ENCODE measurements around the gene OSMR. TPM values are rescaled to one million over a fixed set of nuclear protein-coding genes. Genes with fewer than 3 reads are reported as not detected.

OSMR gene
- total RNA-seq, 1 experiment from 2014 or later, result 1.6 TPM

- Mint-ChIP-seq H3K36me3 (ENCODE audit: insufficient read depth in 1 of 3, low read depth in 3 of 3) (no peaks in the 10 kb centered on the region), H3K4me3 (peak overlapping the region; percentile 79 to 89), H3K4me1 (peaks cover 6 to 13% of the 10 kb centered on the region in 2 experiments; a peak in 3 of 4 replicates), H3K9me3 (peaks cover 3 to 5% of the 10 kb centered on the region in 2 experiments; a peak in 4 of 5 replicates), H3K27me3 (ENCODE audit: low read depth) (peaks cover 44% of the 10 kb centered on the region), H3K27ac (peak overlapping the region in 1 of 3 experiments; percentile 2; a peak in 1 of 7 replicates)
- H2BK120ac ChIP-seq (ENCODE audit: low read depth, low read length, poor library complexity, severe bottlenecking), result no peak overlapping the region
- DNase-seq, result peak; percentile 44
- no peaks in the 10 kb centered on the region for H3K4me1 ChIP-seq (ENCODE audit: insufficient read depth, low read length)
- H3T11ph ChIP-seq (ENCODE audit: low read length), result no peak overlapping the region
- no peak overlapping the region for H3K4ac ChIP-seq (ENCODE audit: low read depth, low read length)
- H3K9me3 ChIP-seq (ENCODE audit: control insufficient read depth, low read depth, low read length), result no peaks in the 10 kb centered on the region
- no peak overlapping the region for H2BK12ac ChIP-seq (ENCODE audit: insufficient read length, low read depth, low read length)
- H3K79me2 ChIP-seq (ENCODE audit: insufficient read depth, low read length), result no peaks in the 10 kb centered on the region
- no peak overlapping the region for H2AFZ ChIP-seq (ENCODE audit: low read length)
- no peak overlapping the region for H4K91ac ChIP-seq (ENCODE audit: insufficient read length, low read depth, low read length)
- no peak overlapping the region for H2AK5ac ChIP-seq (ENCODE audit: insufficient read length, low read length)
- peaks cover 15% of the 10 kb centered on the region for H3K23me2 ChIP-seq (ENCODE audit: insufficient read length, low read depth, low read length, poor library complexity, severe bottlenecking)
- H3K27ac ChIP-seq (ENCODE audit: insufficient read length, low read depth, low read length), result no peak overlapping the region
- no peak overlapping the region for H4K5ac ChIP-seq (ENCODE audit: insufficient read length, low read depth, low read length)
- H3K9ac ChIP-seq (ENCODE audit: extremely low read depth, insufficient read length, low read length), result no peak overlapping the region
- no peak overlapping the region for H2BK5ac ChIP-seq (ENCODE audit: insufficient read length, low read length)
- H2BK15ac ChIP-seq (ENCODE audit: low read depth, low read length), result no peak overlapping the region
- no CpG with 5 or more reads among the region's 24 CpGs for WGBS (ENCODE audit: extremely low coverage, insufficient read length, low lambda C conversion rate)
- no peak for TF ChIP-seq CTCF (conservative IDR thresholded peaks at IDR 0.05)
- no peaks in the 10 kb centered on the region for H4K20me1 ChIP-seq (ENCODE audit: control insufficient read depth, insufficient read depth, insufficient read length)
- no peaks in the 10 kb centered on the region for H3K79me1 ChIP-seq (ENCODE audit: insufficient read depth, low read depth, low read length, poor library complexity, severe bottlenecking)
- no peak overlapping the region for H2BK20ac ChIP-seq (ENCODE audit: low read depth, low read length, poor library complexity, severe bottlenecking)
- H3K14ac ChIP-seq (ENCODE audit: insufficient read depth, low read length), result 0 out of 2 replicates have a peak overlapping the region, but pooled peaks have one; percentile 78
- peak overlapping the region; percentile 77 for H3K4me2 ChIP-seq (ENCODE audit: insufficient read depth, insufficient read length, low read length)
- H3K18ac ChIP-seq (ENCODE audit: insufficient read length, low read depth, low read length), result peak overlapping the region; percentile 49
- H3K27me3 ChIP-seq (ENCODE audit: insufficient read depth, low read length), result peaks cover 4% of the 10 kb centered on the region; the same call in 1 of the 2 replicates
- H3K56ac ChIP-seq (ENCODE audit: insufficient read length, low read depth, low read length), result no peak overlapping the region
- H4K8ac ChIP-seq (replicated peaks; ENCODE audit: insufficient read length, low read depth, low read length), result no peak overlapping the region
- H3K23ac ChIP-seq (ENCODE audit: insufficient read length, low read depth, low read length), result no peak overlapping the region
Observed at GRCh38 chr5:38846379-38847011, 683 bp downstream of the OSMR start.

All from H9 (cell line).